ENCODE measurements around the gene MATN4.

Gene MATN4

DNA sequence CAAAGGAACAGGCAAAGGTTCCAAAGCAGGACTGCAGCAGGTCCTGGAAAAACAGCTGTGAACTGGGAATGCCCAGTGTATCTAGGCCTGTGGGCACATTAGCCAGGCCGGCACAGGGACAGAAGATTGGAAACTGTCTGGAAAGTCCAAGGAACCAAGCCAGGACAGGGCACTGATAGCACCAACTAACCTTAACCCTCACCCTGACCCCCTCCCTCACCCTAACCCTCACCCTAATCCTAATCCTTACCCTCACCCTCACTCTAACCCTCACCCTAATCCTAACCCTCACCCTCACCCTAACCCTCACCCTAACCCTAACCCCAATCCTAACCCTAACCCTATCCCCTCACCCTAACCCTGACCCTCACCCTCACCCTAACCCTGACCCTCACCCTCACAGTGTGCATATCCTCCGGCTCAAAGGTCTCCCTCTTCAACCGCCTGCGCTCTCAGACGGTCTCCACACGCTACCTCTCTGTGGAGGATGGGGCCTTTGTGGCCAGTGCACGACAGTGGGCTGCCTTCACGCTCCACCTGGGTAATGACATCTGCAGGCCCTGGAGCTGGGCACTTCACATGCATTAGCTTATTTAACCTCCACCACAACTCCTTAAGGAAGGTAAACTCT, 5.1 kb upstream of the MATN4 start:
- DNase-seq: no peak

- DNase-seq: no peak
Measured at GRCh38 chr20:45312241-45312640, 4.1 kb upstream of the MATN4 start.

DNA sequence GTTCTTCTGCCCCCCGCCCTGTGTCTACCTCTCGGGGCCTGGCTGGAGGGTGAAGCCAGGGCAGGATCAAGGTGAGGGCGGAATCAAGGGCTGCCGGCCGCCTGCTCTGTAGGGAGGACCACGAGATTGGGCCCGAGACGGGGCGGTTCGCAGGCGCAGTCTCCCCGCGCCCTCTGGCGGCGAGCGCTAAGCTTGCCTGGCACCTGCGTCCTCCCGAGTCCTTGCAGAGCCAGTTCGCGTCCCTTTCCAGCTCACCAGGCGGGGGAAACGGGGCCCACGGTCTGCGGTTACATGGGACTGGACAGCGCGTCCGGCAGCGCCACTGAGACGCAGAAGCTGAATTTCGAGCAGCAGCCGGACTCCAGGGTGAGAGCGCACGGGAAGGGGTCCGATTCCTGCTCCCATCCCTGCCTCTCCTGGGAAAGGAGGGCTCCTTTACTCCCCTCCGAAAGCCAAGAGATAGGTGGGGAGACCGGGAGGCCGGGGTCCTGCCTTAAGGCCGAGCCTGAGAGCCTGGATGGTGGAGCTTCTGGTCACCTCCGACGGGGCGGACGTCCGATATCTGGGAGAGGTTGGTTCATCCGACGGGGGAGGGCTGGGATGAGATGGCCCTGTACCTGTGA, 3.6 kb upstream of the MATN4 start:
- DNase-seq: peak; percentile 71 to 83

DNA sequence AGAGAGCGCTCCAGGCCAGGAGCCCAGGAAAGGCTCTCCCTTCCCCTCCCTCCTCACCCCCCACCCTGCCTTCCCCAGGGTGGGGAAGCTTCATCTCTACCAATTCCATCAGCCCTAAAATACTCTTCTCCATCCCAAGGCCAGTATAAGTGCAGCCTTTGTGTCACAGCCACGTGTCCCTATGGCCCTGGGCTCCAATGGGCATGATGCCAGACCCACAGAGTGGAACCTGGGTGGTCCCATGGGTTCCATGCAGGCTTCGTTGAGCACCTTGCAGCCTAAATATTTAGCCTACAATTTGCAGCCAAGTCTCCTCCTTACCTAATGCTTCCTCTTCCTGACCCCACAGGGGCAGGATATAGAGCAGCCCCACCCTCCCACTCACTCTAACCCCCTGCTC, 976 bp upstream of the MATN4 start:
- no peak for DNase-seq

GRCh38 chr20:45307076-45307640, 941 bp downstream of the MATN4 start:
- DNase-seq: no peak

DNA sequence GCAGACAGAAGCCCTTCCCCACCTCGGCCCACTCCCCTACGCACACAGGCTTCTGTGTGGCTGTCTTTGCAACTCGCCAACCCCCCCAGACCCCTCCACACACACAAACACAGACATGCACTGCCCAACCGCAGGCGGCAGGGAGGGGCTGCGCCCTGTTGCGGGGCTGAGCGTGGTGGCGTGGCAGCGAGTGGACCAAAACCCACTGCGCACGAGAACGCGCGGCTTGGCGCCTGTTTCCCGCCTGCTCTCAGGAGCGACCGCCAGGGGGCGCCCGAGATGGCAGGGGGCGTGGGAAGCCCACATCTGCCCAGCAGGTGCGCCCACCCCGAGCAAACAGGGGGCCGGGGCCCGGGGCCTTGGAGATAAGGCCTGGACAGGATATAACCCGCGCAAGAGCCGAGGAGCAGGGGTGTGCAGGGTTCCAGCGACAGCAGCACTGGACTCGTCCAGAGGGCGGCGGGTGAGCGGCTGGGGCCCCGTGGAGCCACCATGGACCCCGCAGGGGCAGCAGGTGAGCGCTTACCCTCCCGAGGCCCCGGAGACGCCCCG, 1.6 kb downstream of the MATN4 start, which contains the start of gene RBPJL:
TSS of gene RBPJL (plus strand) at position 410 of the 552 bp plus-strand sequence. CDS start at position 493, 83 bp downstream.
- peak; percentile 62 to 66 for DNase-seq

DNA sequence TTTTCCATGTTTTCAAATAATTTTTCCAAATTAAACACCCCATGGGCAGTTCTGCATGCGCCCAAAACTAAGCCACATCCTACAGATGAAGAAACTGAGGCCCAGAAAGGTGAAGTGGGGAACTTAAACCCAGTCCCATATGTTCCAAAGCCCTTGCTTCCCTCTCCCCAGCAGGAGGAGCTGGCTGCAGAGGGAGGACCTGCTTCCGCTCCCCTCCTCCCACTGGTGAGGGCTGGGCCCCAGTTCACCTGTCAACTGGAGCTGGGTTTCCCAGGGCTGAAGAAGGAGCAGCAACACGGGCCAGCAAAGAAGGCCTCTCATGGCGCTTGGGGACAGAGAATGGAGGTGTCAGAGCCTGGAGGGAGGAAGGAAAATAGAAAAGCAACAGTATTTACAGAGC, 2.8 kb downstream of the MATN4 start:
- no peak for DNase-seq

- no peak for DNase-seq
Measured at GRCh38 chr20:45304464-45304999, 3.6 kb downstream of the MATN4 start.

DNA sequence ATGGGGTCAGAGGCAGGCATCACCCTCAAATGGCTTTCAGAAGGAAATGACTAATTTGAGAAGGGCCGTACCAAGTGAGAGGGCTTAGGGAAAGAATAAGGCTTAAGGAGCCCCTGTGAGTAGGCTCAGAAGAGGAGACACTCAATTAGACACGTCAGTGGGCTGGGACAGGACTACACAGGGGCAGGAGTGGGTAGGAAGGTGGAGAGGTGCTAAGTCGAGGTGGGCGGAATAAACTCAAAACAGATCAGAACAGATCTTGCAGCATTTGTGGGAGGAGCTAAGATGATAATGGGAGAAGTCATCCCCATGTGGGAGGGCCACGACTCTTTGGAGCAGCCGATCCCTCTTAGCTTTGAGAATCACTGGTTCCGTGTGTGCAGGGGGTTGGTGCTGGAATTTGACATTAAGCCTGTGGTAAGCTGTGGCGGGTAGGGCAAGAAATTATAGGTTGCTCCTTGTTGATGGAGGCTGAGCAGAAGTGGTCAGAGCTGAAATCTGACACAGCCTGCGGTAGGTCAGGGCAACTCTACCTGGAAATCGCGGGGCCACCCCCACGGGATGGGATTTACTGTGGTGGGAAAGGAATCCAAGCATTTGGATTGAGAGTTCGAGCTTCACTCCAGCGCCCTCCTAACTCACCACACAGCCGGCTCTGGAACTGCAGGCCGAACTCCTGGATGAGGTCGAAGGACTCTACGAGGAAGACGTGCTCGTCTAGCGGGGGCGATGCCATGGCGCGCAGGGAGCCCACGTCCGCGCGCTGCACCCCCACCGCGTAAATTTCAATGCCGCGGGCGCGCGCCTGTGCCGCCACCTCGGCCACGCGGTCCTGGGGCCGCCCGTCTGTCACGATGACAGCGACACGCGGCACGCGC, 4.3 kb downstream of the MATN4 start:
- DNase-seq: no peak

- DNase-seq: no peak
Measured at GRCh38 chr20:45301824-45302271, 6.3 kb downstream of the MATN4 start.

GRCh38 chr20:45300961-45301360, 7.1 kb downstream of the MATN4 start:
- DNase-seq: peak; percentile 42 to 57

GRCh38 chr20:45299786-45300185, 8.3 kb downstream of the MATN4 start:
- no peak for DNase-seq

DNA sequence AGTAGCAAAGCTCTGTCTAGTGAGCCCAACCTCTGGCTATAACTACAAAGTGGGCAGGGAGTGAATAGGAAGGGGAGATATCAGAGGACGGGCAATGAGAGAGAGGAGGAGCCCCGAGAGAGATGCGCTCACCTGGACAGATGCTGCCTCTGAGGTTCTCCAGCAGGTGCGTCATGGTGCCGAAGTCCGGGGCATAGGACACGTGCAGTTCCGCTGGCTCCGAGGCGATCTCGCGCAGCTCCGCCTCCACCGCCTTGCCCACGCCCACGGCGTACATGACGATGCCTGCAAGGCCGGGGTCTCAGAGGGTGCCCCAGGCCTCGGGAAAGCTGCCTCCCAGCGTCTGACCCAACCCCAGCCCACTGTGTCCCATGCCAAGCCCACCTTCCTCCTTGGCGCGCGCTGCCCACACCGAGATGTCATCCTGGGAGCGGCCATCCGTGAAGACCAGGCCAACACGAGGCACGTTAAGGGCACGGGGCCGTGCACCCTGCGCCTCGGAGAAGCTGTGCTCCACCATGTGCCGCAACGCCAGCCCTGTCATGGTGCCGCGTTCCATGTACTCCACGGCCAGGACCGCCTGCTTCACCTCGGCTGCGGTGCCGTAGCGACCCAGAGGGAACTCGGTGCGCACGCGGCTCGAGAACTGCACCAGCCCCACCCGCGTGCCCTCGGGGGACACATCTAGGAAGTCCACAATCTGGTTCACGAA, 10.2 kb downstream of the MATN4 start:
- DNase-seq: no peak

- DNase-seq: no peak
Measured at GRCh38 chr20:45294659-45295058, 13.4 kb downstream of the MATN4 start.

GRCh38 chr20:45294003-45294368, 14.1 kb downstream of the MATN4 start:
- no peak for DNase-seq

DNA sequence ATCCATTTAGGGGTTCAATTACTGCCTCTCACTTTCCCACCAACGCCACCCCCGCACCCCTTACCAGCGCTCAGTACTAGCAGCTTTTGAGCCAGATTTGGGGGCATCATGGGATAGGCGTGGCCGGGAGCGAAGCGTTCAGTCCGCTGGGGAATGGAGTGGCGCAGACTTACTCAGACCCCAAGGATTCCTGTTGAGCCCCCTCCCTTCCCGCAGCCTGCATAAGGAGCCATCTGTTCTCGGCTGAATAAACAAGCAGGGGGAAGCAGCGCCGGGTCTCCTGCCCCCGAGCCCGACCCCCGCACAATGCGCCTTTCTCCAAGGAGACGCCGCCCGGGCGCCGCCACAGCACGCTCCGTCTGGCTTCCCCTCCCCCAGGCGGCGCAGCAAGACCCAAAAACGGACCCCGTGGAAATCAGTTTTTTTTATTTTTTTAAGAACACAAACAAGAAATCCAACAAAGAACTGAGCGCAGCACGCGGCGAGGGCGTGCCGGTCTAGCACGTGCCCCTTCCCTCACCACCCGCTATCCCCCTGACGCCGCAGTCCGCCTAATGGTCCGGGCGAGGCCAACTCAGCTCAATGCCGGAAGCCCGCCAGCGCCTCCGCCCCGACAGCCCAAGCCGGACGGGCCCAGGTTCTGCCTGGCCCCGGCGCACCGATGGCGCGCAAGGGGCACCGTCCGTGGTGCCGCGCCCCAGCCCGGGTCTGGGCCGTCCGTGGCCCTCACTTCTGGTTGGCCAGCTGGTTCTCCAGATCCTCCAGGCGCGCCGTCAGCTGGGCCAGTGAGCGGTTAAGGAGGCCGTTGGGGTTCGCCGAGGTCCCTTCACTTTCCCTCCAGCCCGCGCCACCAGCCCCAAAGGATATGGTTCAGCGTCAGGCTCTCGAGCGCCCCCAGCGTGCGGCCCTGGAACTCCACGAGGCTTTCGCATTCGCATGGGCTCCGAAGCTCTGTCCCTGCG, 14.8 kb downstream of the MATN4 start:
- peak; percentile 89 to 93 for DNase-seq

DNA sequence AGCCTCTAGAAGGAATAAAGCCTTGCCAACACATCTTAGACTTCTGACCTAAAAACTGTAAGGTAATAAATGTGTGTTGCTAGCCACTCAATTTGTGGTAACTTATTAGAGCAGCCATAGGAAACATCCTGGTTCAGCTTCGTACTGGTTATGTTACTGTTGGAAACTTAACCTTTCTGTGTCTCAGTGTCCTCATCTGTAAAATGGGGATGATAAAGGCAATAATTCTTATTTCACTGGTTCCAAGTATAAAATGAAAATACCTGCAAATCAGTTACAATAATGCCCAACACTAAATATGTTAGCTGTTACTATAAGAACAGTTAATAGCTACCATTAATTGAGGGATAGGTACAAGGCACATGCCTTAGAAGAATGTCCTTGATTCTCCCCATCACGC, 15.8 kb downstream of the MATN4 start:
- no peak for DNase-seq

- DNase-seq: no peak
Measured at GRCh38 chr20:45291526-45291925, 16.6 kb downstream of the MATN4 start.

GRCh38 chr20:45290677-45291355, 17.3 kb downstream of the MATN4 start:
- DNase-seq: peak; percentile 75 to 76

DNA sequence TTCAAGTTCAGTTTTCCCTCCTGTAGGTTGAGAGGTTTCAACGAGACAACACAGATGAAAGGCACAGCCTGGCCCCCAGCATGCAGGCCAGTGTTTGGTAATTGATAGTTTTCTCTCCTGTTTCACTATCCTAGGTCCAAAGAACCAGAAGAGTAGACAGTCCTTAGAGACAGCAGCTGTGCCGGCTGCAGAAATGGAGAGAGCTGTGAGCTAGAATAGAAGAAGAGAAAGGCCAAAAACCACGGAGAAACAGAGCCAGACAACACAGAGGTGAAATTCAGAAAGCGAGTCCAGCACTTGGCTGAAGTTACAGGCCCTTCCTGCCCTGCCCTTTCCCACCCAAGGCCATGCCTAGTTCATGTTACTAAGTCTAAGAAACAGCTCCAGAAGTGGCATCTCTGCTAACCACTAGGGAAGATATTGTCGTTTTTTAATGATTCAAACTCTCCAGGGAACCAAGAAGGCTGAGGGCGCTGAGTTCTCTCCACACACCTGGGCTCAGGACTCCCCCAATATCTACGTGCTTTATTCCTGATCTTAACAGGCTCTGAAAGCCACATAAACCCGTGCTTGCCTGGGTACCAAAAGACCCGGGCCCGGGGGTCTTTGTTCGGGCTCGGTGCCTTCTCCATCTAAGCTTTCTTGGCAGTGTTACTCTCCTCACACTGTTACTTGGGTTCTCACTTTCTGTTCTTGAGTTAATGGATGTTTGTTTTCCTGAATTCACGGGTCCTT, 18.0 kb downstream of the MATN4 start:
- DNase-seq: no peak
